HepG2 (cell line): ENCODE measurements around the gene SLIT1. TPM values are rescaled to one million over a fixed set of nuclear protein-coding genes. Genes with fewer than 3 reads are reported as not detected.

ENCODE experiments used
- ATAC-seq: fragments of 200-7000 bp; cut with Tn5 transposase; 3 replicates; pipeline ENCODE4 v1.9.1; 2020; ENCODE audit warnings: mild to moderate bottlenecking, moderate library complexity
- BruUV-seq: library from RNA; stranded (reverse); fragments of 400-500 nt; replicated peaks from 2 replicates; lab custom pipeline; 2021; lab: Mats Ljungman, UMichigan
- CTCF ChIA-PET: fragments of 300-600 bp; formaldehyde crosslinking; extraction: SDS; loops from one replicate; lab custom pipeline; 2021; ENCODE audit warnings: low total read pairs, inconsistent platforms, low intra/inter-chr PET ratio; lab: Yijun Ruan, JAX
- POLR2A ChIA-PET: fragments of 350-600 bp; sonication (Branson Sonifier 250); formaldehyde crosslinking; loops from one replicate; lab custom pipeline; 2020; ENCODE audit warnings: antibody characterized with exemption, inconsistent platforms; lab: Yijun Ruan, JAX
- DNase-seq: peaks from one replicate; pipeline ENCODE4 v3.0.0-alpha.2; 2015; ENCODE audit warnings: low spot score
- FAIRE-seq: peaks from 3 replicates; lab custom pipeline; 2011; peaks lifted over from hg19 to GRCh38; lab: Jason Lieb, UNC
- H2AFZ ChIP-seq: one replicate; pipeline ENCODE4 v1.6.1; 2011; ENCODE audit warnings: low read length, inconsistent platforms
- H3K27ac ChIP-seq: fragments of 300-600 bp; 3 replicates; pipeline ENCODE4 v1.8.0; 2011; ENCODE audit warnings: mixed run types, mild to moderate bottlenecking, mixed read lengths, low read length, inconsistent platforms; ENCODE audit not compliant: insufficient read depth; ENCODE audit errors: extremely low read length
- H3K27me3 ChIP-seq, 2 experiments: fragments of 200-600 bp in 1 of 2; 2 replicates in 1 of 2; 3 replicates in 1 of 2; pipeline versions ENCODE4 v1.6.0 to v1.8.0; 2011; ENCODE audit warnings: low read length in 2 of 2, mild to moderate bottlenecking in 2 of 2, moderate library complexity in 2 of 2, inconsistent platforms in 1 of 2; ENCODE audit not compliant: insufficient read depth in 2 of 2, control insufficient read depth in 1 of 2
- H3K36me3 ChIP-seq, 2 experiments: fragments of 200-600 bp in 1 of 2; replicated peaks in 1 of 2; 2 replicates in 1 of 2; 3 replicates in 1 of 2; pipeline versions ENCODE4 v1.5.1 to v1.8.0; 2011; ENCODE audit warnings: low read length in 2 of 2, inconsistent platforms in 1 of 2; ENCODE audit not compliant: insufficient read depth in 2 of 2, control insufficient read depth in 1 of 2
- H3K4me1 ChIP-seq: 2 replicates; pipeline ENCODE4 v1.5.1; 2012; ENCODE audit warnings: low read length, inconsistent platforms; ENCODE audit not compliant: insufficient read depth
- H3K4me2 ChIP-seq: 2 replicates; pipeline ENCODE4 v1.6.0; 2011; ENCODE audit warnings: low read depth, low read length, inconsistent platforms
- H3K4me3 ChIP-seq, 3 experiments: fragments of 200-600 bp in 1 of 3; sonication (generic), shearing (Covaris generic) in 1 of 3; replicated peaks in 1 of 3; 2 replicates each; pipeline ENCODE4 v1.5.1; 2011 to 2016; ENCODE audit warnings: low read length in 3 of 3, inconsistent platforms in 2 of 3, low read depth in 2 of 3, mild to moderate bottlenecking in 2 of 3, control low read depth in 1 of 3, mixed read lengths in 1 of 3; ENCODE audit not compliant: insufficient read depth in 1 of 3
- H3K79me2 ChIP-seq: one replicate; pipeline ENCODE4 v1.6.1; 2011; ENCODE audit warnings: low read length, inconsistent platforms; ENCODE audit not compliant: insufficient read depth
- H3K9ac ChIP-seq: 2 replicates; pipeline ENCODE4 v1.6.0; 2011; ENCODE audit warnings: mild to moderate bottlenecking, low read depth, low read length, inconsistent platforms; ENCODE audit not compliant: insufficient read depth
- H3K9me3 ChIP-seq: 2 replicates; pipeline ENCODE4 v1.5.1; 2012; ENCODE audit warnings: mild to moderate bottlenecking, low read length
- H4K20me1 ChIP-seq: 2 replicates; pipeline ENCODE4 v1.6.0; 2011; ENCODE audit warnings: inconsistent platforms, mild to moderate bottlenecking, low read length, moderate library complexity; ENCODE audit not compliant: insufficient read depth
- ARNT ChIP-seq: fragments of 450-650 bp; IDR thresholded peaks from 2 replicates; pipeline ENCODE4 v1.6.1; 2017
- GABPB1 ChIP-seq: IDR thresholded peaks from 2 replicates; pipeline ENCODE4 v1.6.1; 2016; ENCODE audit warnings: mild to moderate bottlenecking, missing genetic modification reagents, moderate library complexity, missing compliant biosample characterization
- KDM4B ChIP-seq: sonication (generic); formaldehyde crosslinking; IDR thresholded peaks from 2 replicates; pipeline ENCODE4 v1.4.0; 2020; ENCODE audit warnings: missing genetic modification reagents
- NFRKB ChIP-seq: fragments of 450-650 bp; IDR thresholded peaks from 2 replicates; pipeline ENCODE4 v1.6.1; 2017
- NKX3-1 ChIP-seq: sonication (generic); formaldehyde crosslinking; IDR thresholded peaks from 2 replicates; pipeline ENCODE4 v1.5.0; 2020; ENCODE audit warnings: missing genetic modification reagents
- NR3C1 ChIP-seq: sonication (generic); formaldehyde crosslinking; IDR thresholded peaks from 2 replicates; pipeline ENCODE4 v1.4.0; 2020; ENCODE audit warnings: missing genetic modification reagents
- TCF7L2 ChIP-seq: IDR thresholded peaks from 2 replicates; pipeline ENCODE4 v1.6.1; 2011; ENCODE audit warnings: mild to moderate bottlenecking, low read depth, low read length, moderate library complexity
- U2AF2 ChIP-seq: fragments of 200-400 bp; formaldehyde crosslinking; IDR thresholded peaks from 2 replicates; pipeline ENCODE4 v1.6.1; 2017; ENCODE audit warnings: low read depth, mild to moderate bottlenecking, low read length
- ZFP1 ChIP-seq: IDR thresholded peaks from 2 replicates; pipeline ENCODE4 v1.6.1; 2016
- ZFYVE20 ChIP-seq: sonication (generic); formaldehyde crosslinking; IDR thresholded peaks from 2 replicates; pipeline ENCODE4 v1.8.0; 2023; ENCODE audit warnings: low read depth, mild to moderate bottlenecking, moderate library complexity, missing genetic modification reagents, borderline replicate concordance
- ZMYM4 ChIP-seq: sonication (generic); formaldehyde crosslinking; IDR thresholded peaks from 2 replicates; pipeline ENCODE4 v1.8.1; 2023; ENCODE audit warnings: mild to moderate bottlenecking, missing genetic modification reagents
- WGBS: methylation state at CpG from one replicate; pipeline ENCODE4 v1.1.6; 2017; ENCODE audit warnings: low lambda C conversion rate; 5-methylcytosine and 5-hydroxymethylcytosine counted together
- in situ Hi-C: cut with HindIII; loops from 2 replicates; pipeline ENCODE4 v1.10.0; 2017; ENCODE audit warnings: low pct_unique_long_range_greater_than_20kb; ENCODE audit not compliant: extremely low pct_ligation_motif_present
- intact Hi-C: fragments of 100-400 bp; cut with micrococcal nuclease; formaldehyde crosslinking; loops from one replicate; pipeline ENCODE4 v1.10.0; 2022; ENCODE audit not compliant: unreplicated experiment
- polyA plus RNA-seq, 8 experiments: library from polyadenylated mRNA; depleted of rRNA in 3 of 8; stranded (reverse) in 7 of 8; unstranded in 1 of 8; fragments of >200 nt; fragmentation: Illumina TruSeq in 4 of 8; extraction: Trizol in 4 of 8; gene quantifications; 2 replicates each; pipeline versions ENCODE4 v1.2.1 to v1.2.3, GENCODE V29; 2011 to 2016; ENCODE audit warnings: low read depth in 4 of 8, missing spikeins in 1 of 8, mixed read lengths in 1 of 8; ENCODE audit not compliant: insufficient read depth in 1 of 8
- total RNA-seq, 5 experiments: library from RNA; depleted of rRNA; stranded (reverse); fragments of >200 nt; fragmentation: Illumina TruSeq; extraction: Trizol; gene quantifications; 2 replicates each; pipeline ENCODE4 v1.2.3, GENCODE V29; 2016; ENCODE audit warnings: low read depth in 1 of 5
- TF ChIP-seq, protein P1 (sequence below): sonication (generic); formaldehyde crosslinking; IDR thresholded peaks from 2 replicates; pipeline ENCODE4 v1.9.0; 2021; ENCODE audit warnings: mild to moderate bottlenecking, missing genetic modification reagents
- TF ChIP-seq, protein P2 (sequence below): sonication (generic); formaldehyde crosslinking; IDR thresholded peaks from 2 replicates; pipeline ENCODE4 v1.5.0; 2020; ENCODE audit warnings: mild to moderate bottlenecking, missing genetic modification reagents, moderate library complexity
- TF ChIP-seq, protein P3 (sequence below): sonication (generic); formaldehyde crosslinking; IDR thresholded peaks from 2 replicates; pipeline ENCODE4 v1.9.0; 2021; ENCODE audit warnings: missing genetic modification reagents, borderline replicate concordance

SLIT1 gene
- total and polyA plus RNA-seq, 2 of the 13 experiments (the other 11 are each of a cell fraction or from before 2014, with no cell fraction given): 0.09 to 0.33 TPM

DNA sequence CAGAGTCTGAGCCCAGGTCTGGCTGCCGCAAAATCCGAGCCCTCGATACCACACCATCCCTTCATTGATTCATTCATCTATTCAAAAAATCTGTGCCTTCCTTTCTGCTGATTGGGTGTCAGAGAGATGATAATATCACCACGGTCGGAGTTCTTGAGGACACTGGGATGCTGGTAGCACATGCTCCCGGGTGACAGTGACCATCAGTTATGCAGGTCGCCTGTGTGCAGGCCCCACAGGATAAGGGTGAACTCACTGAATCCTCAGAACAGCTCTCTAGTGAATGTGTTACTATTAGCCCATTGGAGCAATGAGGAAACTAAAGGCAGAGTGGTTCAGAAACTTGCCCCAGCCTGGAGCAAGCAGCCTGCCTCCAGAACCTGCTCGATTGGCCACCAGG, 145.1 kb downstream of the SLIT1 start:
- in situ Hi-C loops (no loop called here), intact Hi-C loops (no loop called here)
- ATAC-seq (no peak), DNase-seq (no peak), FAIRE-seq (no peak)
- 26% methylated on average over 8 of the region's 8 CpGs for WGBS
- BruUV-seq: no TSS peak
- Histone ChIP-seq H3K9me3 (no peaks in the 10 kb centered on the region), H3K27ac (no peak overlapping the region), H2AFZ (no peak overlapping the region), H3K9ac (no peak overlapping the region), H3K4me2 (no peak overlapping the region), H3K27me3 (peaks cover 0 to 15% of the 10 kb centered on the region in 2 experiments; a peak in 3 of 5 replicates), H4K20me1 (no peaks in the 10 kb centered on the region), H3K4me3 (no peak overlapping the region), H3K36me3 (no peaks in the 10 kb centered on the region), H3K79me2 (no peaks in the 10 kb centered on the region), H3K4me1 (peaks cover 29% of the 10 kb centered on the region)
- CTCF ChIA-PET: no interaction called here
- POLR2A ChIA-PET: no interaction called here
- no peak for TF ChIP-seq U2AF2
- TF ChIP-seq NFRKB: no peak
- TF ChIP-seq TCF7L2: no peak
- TF ChIP-seq, protein P1, sequence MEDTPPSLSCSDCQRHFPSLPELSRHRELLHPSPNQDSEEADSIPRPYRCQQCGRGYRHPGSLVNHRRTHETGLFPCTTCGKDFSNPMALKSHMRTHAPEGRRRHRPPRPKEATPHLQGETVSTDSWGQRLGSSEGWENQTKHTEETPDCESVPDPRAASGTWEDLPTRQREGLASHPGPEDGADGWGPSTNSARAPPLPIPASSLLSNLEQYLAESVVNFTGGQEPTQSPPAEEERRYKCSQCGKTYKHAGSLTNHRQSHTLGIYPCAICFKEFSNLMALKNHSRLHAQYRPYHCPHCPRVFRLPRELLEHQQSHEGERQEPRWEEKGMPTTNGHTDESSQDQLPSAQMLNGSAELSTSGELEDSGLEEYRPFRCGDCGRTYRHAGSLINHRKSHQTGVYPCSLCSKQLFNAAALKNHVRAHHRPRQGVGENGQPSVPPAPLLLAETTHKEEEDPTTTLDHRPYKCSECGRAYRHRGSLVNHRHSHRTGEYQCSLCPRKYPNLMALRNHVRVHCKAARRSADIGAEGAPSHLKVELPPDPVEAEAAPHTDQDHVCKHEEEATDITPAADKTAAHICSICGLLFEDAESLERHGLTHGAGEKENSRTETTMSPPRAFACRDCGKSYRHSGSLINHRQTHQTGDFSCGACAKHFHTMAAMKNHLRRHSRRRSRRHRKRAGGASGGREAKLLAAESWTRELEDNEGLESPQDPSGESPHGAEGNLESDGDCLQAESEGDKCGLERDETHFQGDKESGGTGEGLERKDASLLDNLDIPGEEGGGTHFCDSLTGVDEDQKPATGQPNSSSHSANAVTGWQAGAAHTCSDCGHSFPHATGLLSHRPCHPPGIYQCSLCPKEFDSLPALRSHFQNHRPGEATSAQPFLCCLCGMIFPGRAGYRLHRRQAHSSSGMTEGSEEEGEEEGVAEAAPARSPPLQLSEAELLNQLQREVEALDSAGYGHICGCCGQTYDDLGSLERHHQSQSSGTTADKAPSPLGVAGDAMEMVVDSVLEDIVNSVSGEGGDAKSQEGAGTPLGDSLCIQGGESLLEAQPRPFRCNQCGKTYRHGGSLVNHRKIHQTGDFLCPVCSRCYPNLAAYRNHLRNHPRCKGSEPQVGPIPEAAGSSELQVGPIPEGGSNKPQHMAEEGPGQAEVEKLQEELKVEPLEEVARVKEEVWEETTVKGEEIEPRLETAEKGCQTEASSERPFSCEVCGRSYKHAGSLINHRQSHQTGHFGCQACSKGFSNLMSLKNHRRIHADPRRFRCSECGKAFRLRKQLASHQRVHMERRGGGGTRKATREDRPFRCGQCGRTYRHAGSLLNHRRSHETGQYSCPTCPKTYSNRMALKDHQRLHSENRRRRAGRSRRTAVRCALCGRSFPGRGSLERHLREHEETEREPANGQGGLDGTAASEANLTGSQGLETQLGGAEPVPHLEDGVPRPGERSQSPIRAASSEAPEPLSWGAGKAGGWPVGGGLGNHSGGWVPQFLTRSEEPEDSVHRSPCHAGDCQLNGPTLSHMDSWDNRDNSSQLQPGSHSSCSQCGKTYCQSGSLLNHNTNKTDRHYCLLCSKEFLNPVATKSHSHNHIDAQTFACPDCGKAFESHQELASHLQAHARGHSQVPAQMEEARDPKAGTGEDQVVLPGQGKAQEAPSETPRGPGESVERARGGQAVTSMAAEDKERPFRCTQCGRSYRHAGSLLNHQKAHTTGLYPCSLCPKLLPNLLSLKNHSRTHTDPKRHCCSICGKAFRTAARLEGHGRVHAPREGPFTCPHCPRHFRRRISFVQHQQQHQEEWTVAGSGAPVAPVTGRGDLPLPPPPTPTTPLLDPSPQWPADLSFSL (CRISPR knock-in tag): no peak
- no peak for TF ChIP-seq GABPB1 (CRISPR knock-in tag)
- TF ChIP-seq, protein P2, sequence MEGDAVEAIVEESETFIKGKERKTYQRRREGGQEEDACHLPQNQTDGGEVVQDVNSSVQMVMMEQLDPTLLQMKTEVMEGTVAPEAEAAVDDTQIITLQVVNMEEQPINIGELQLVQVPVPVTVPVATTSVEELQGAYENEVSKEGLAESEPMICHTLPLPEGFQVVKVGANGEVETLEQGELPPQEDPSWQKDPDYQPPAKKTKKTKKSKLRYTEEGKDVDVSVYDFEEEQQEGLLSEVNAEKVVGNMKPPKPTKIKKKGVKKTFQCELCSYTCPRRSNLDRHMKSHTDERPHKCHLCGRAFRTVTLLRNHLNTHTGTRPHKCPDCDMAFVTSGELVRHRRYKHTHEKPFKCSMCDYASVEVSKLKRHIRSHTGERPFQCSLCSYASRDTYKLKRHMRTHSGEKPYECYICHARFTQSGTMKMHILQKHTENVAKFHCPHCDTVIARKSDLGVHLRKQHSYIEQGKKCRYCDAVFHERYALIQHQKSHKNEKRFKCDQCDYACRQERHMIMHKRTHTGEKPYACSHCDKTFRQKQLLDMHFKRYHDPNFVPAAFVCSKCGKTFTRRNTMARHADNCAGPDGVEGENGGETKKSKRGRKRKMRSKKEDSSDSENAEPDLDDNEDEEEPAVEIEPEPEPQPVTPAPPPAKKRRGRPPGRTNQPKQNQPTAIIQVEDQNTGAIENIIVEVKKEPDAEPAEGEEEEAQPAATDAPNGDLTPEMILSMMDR: no peak
- TF ChIP-seq NR3C1 (CRISPR knock-in tag): no peak
- TF ChIP-seq ZMYM4 (CRISPR knock-in tag): no peak
- TF ChIP-seq ZFP1 (CRISPR knock-in tag): no peak
- no peak for TF ChIP-seq ZFYVE20 (CRISPR knock-in tag)
- TF ChIP-seq KDM4B (CRISPR knock-in tag): no peak
- TF ChIP-seq ARNT: no peak
- TF ChIP-seq NKX3-1: no peak
- TF ChIP-seq, protein P3, sequence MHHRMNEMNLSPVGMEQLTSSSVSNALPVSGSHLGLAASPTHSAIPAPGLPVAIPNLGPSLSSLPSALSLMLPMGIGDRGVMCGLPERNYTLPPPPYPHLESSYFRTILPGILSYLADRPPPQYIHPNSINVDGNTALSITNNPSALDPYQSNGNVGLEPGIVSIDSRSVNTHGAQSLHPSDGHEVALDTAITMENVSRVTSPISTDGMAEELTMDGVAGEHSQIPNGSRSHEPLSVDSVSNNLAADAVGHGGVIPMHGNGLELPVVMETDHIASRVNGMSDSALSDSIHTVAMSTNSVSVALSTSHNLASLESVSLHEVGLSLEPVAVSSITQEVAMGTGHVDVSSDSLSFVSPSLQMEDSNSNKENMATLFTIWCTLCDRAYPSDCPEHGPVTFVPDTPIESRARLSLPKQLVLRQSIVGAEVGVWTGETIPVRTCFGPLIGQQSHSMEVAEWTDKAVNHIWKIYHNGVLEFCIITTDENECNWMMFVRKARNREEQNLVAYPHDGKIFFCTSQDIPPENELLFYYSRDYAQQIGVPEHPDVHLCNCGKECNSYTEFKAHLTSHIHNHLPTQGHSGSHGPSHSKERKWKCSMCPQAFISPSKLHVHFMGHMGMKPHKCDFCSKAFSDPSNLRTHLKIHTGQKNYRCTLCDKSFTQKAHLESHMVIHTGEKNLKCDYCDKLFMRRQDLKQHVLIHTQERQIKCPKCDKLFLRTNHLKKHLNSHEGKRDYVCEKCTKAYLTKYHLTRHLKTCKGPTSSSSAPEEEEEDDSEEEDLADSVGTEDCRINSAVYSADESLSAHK (CRISPR knock-in tag): no peak
